ENCODE data around the gene MORN3. TPM values are rescaled to one million over a fixed set of nuclear protein-coding genes. Genes with fewer than 3 reads are reported as not detected.
A peak's percentile ranks its signal among the peaks of the same experiment; 100 is the strongest.
"Not testable (repeated sequence)": the region's sequence is repeated elsewhere in the genome, so short reads cannot be mapped to it uniquely, and the experiment has no call there.

Gene MORN3
- total RNA-seq, 2 experiments from 2014 or later, result 2.0 to 2.6 TPM

- ATAC-seq (peak; percentile 47), DNase-seq (peak; percentile 49)
- Mint-ChIP-seq H3K4me3 (peak overlapping the region; percentile 95), H3K27ac (peak overlapping the region; percentile 91), H3K36me3 (ENCODE audit: low read depth) (peaks cover 6% of the 10 kb centered on the region), H3K9me3 (ENCODE audit: low read depth) (no peaks in the 10 kb centered on the region), H3K27me3 (no peaks in the 10 kb centered on the region), H3K4me1 (peaks cover 16% of the 10 kb centered on the region)
- intact Hi-C loops (cut with DNase I, micrococcal nuclease), result loop anchor here (1.0 to 5.0 kb wide), 13 partner anchors 24 to 516 kb away; partner anchors contain the start of genes ANAPC5 (in 1 of the 2), DIABLO (in 1 of the 2), ORAI1 (in 1 of the 2) and PSMD9 (in 1 of the 2)
- ChIA-PET POLR2A (interaction anchor here (0.7 kb wide), 1 partner anchor 84 kb away, joined by 4 read pairs; no protein-coding TSS in a partner anchor), CTCF (interaction anchor here (0.6 to 4.3 kb wide), 12 partner anchors 13 to 208 kb away, joined by 3 to 40 read pairs (median 4); partner anchors contain the start of genes PSMD9 and RHOF)
Observed at GRCh38 chr12:121711361-121712189, 42.1 kb upstream of the MORN3 start.

GRCh38 chr12:121709478-121709961, 40.1 kb upstream of the MORN3 start:
- Mint-ChIP-seq H3K4me3 (no peak overlapping the region), H3K4me1 (peaks cover 13% of the 10 kb centered on the region), H3K9me3 (ENCODE audit: low read depth) (no peaks in the 10 kb centered on the region), H3K27me3 (no peaks in the 10 kb centered on the region), H3K36me3 (ENCODE audit: low read depth) (peaks cover 3% of the 10 kb centered on the region), H3K27ac (no peak overlapping the region)
- ChIA-PET CTCF (interaction anchor here (4.3 kb wide), 1 partner anchor 84 kb away, joined by 40 read pairs; the partner anchor contains the start of gene RHOF), POLR2A (no interaction called here)
- DNase-seq (no peak), ATAC-seq (no peak)
- intact Hi-C loops (cut with DNase I, micrococcal nuclease), result no loop called here

GRCh38 chr12:121709064-121709424, 39.6 kb upstream of the MORN3 start:
- H3K4me3 Mint-ChIP-seq; ATAC-seq; intact Hi-C loops (cut with DNase I, micrococcal nuclease); DNase-seq; H3K27me3 Mint-ChIP-seq; H3K27ac Mint-ChIP-seq; H3K36me3 Mint-ChIP-seq (ENCODE audit: low read depth); H3K9me3 Mint-ChIP-seq (ENCODE audit: low read depth); POLR2A ChIA-PET: not testable (repeated sequence)
- CTCF ChIA-PET, result interaction anchor here (1.0 kb wide), 1 partner anchor 64 kb away, joined by 3 read pairs; no protein-coding TSS in a partner anchor
- peaks cover 13% of the 10 kb centered on the region for H3K4me1 Mint-ChIP-seq

- H3K9me3 Mint-ChIP-seq (ENCODE audit: low read depth), result no peaks in the 10 kb centered on the region
- no peak for ATAC-seq
- DNase-seq, result no peak
- no peak overlapping the region for H3K4me3 Mint-ChIP-seq
- ChIA-PET CTCF (interaction anchor here (1.0 kb wide), 1 partner anchor 64 kb away, joined by 3 read pairs; no protein-coding TSS in a partner anchor), POLR2A (no interaction called here)
- H3K36me3 Mint-ChIP-seq (ENCODE audit: low read depth), result no peaks in the 10 kb centered on the region
- intact Hi-C loops (cut with DNase I, micrococcal nuclease), result no loop called here
- no peaks in the 10 kb centered on the region for H3K27me3 Mint-ChIP-seq
- H3K27ac Mint-ChIP-seq, result no peak overlapping the region
- peaks cover 8% of the 10 kb centered on the region for H3K4me1 Mint-ChIP-seq
Observed at GRCh38 chr12:121708313-121709063, 39.0 kb upstream of the MORN3 start.

GRCh38 chr12:121705514-121705913, 36.1 kb upstream of the MORN3 start:
- H3K27me3 Mint-ChIP-seq, result no peaks in the 10 kb centered on the region
- H3K36me3 Mint-ChIP-seq (ENCODE audit: low read depth), result no peaks in the 10 kb centered on the region
- H3K4me3 Mint-ChIP-seq, result no peak overlapping the region
- no peak overlapping the region for H3K27ac Mint-ChIP-seq
- no peaks in the 10 kb centered on the region for H3K9me3 Mint-ChIP-seq (ENCODE audit: low read depth)
- POLR2A ChIA-PET, result no interaction called here
- no peaks in the 10 kb centered on the region for H3K4me1 Mint-ChIP-seq
- CTCF ChIA-PET, result no interaction called here
- DNase-seq, result no peak
- intact Hi-C loops (cut with DNase I, micrococcal nuclease), result no loop called here
- ATAC-seq, result no peak

GRCh38 chr12:121702944-121703343, 33.5 kb upstream of the MORN3 start:
- no peak for DNase-seq
- Mint-ChIP-seq H3K9me3 (ENCODE audit: low read depth) (no peaks in the 10 kb centered on the region), H3K4me3 (no peak overlapping the region), H3K27me3 (no peaks in the 10 kb centered on the region), H3K27ac (no peak overlapping the region), H3K4me1 (no peaks in the 10 kb centered on the region), H3K36me3 (ENCODE audit: low read depth) (no peaks in the 10 kb centered on the region)
- CTCF ChIA-PET, result no interaction called here
- ATAC-seq, result no peak
- POLR2A ChIA-PET, result interaction anchor here (0.7 kb wide), 1 partner anchor 42 kb away, joined by 4 read pairs; no protein-coding TSS in a partner anchor
- intact Hi-C loops (cut with DNase I, micrococcal nuclease), result no loop called here

GRCh38 chr12:121701667-121702277, 32.3 kb upstream of the MORN3 start:
- POLR2A ChIA-PET, result no interaction called here
- CTCF ChIA-PET, result interaction anchor here (0.7 to 1.0 kb wide), 3 partner anchors 17 to 93 kb away, joined by 3 to 5 read pairs (median 4); no protein-coding TSS in a partner anchor
- intact Hi-C loops (cut with DNase I, micrococcal nuclease), result no loop called here
- no peaks in the 10 kb centered on the region for H3K9me3 Mint-ChIP-seq (ENCODE audit: low read depth)
- DNase-seq (no peak), ATAC-seq (no peak)
- H3K4me1 Mint-ChIP-seq, result no peaks in the 10 kb centered on the region
- no peaks in the 10 kb centered on the region for H3K27me3 Mint-ChIP-seq
- no peak overlapping the region for H3K4me3 Mint-ChIP-seq
- H3K36me3 Mint-ChIP-seq (ENCODE audit: low read depth), result no peaks in the 10 kb centered on the region
- no peak overlapping the region for H3K27ac Mint-ChIP-seq

- POLR2A ChIA-PET; H3K36me3 Mint-ChIP-seq (ENCODE audit: low read depth); H3K4me3 Mint-ChIP-seq; H3K4me1 Mint-ChIP-seq; H3K9me3 Mint-ChIP-seq (ENCODE audit: low read depth); ATAC-seq; H3K27ac Mint-ChIP-seq; H3K27me3 Mint-ChIP-seq; DNase-seq: not testable (repeated sequence)
- CTCF ChIA-PET, result interaction anchor here (0.7 to 2.7 kb wide), 7 partner anchors 11 to 1379 kb away, joined by 3 to 12 read pairs (median 9); partner anchors contain the start of genes RHOF and TMEM120B
- intact Hi-C loops (cut with DNase I, micrococcal nuclease), result loop anchor here (1.0 kb wide), 3 partner anchors 75 to 190 kb away; partner anchors contain the start of gene PSMD9 (in 1 of the 2)
Observed at GRCh38 chr12:121697861-121698260, 28.4 kb upstream of the MORN3 start.

GRCh38 chr12:121697093-121697698, 27.7 kb upstream of the MORN3 start:
- Mint-ChIP-seq H3K4me3 (no peak overlapping the region), H3K36me3 (ENCODE audit: low read depth) (no peaks in the 10 kb centered on the region), H3K27me3 (no peaks in the 10 kb centered on the region), H3K4me1 (no peaks in the 10 kb centered on the region), H3K27ac (no peak overlapping the region), H3K9me3 (ENCODE audit: low read depth) (no peaks in the 10 kb centered on the region)
- ChIA-PET CTCF (interaction anchor here (0.7 to 2.7 kb wide), 8 partner anchors 15 to 1379 kb away, joined by 3 to 12 read pairs (median 10); partner anchors contain the start of genes RHOF and TMEM120B), POLR2A (no interaction called here)
- intact Hi-C loops (cut with DNase I, micrococcal nuclease), result loop anchor here (1.0 kb wide), 3 partner anchors 76 to 191 kb away; partner anchors contain the start of gene PSMD9 (in 1 of the 2)
- DNase-seq, result peak; percentile 27
- ATAC-seq, result no peak

GRCh38 chr12:121693155-121693687, 23.8 kb upstream of the MORN3 start:
- H3K36me3 Mint-ChIP-seq (ENCODE audit: low read depth), result no peaks in the 10 kb centered on the region
- no peak overlapping the region for H3K4me3 Mint-ChIP-seq
- no peak overlapping the region for H3K27ac Mint-ChIP-seq
- H3K27me3 Mint-ChIP-seq, result no peaks in the 10 kb centered on the region
- no peak for DNase-seq
- ChIA-PET CTCF (interaction anchor here (0.5 to 1.5 kb wide), 8 partner anchors 12 to 267 kb away, joined by 3 to 6 read pairs (median 4); no protein-coding TSS in a partner anchor), POLR2A (no interaction called here)
- no peaks in the 10 kb centered on the region for H3K9me3 Mint-ChIP-seq (ENCODE audit: low read depth)
- intact Hi-C loops (cut with DNase I, micrococcal nuclease), result no loop called here
- no peaks in the 10 kb centered on the region for H3K4me1 Mint-ChIP-seq
- no peak for ATAC-seq

Data from activated CD4-positive, alpha-beta T cell treated with anti-CD3 and anti-CD28 coated beads for 36 hours (primary cell).